HepG2 (cell line): ENCODE data around the gene CEP57L1. TPM values are rescaled to one million over a fixed set of nuclear protein-coding genes. Genes with fewer than 3 reads are reported as not detected.

Experiments used
- AFF4 ChIP-seq: sonication (generic); formaldehyde crosslinking; IDR thresholded peaks from 2 replicates; pipeline ENCODE4 v1.4.0; 2020; ENCODE audit warnings: missing genetic modification reagents
- CEBPZ ChIP-seq: IDR thresholded peaks from 2 replicates; pipeline ENCODE4 v1.6.1; 2012; ENCODE audit warnings: low read length, improper control_type of control experiment
- CHD2 ChIP-seq: IDR thresholded peaks from 2 replicates; pipeline ENCODE4 v1.6.1; 2011; ENCODE audit warnings: low read depth, low read length, improper control_type of control experiment
- KIAA2018 ChIP-seq: sonication (generic); formaldehyde crosslinking; IDR thresholded peaks from 2 replicates; pipeline ENCODE4 v1.5.0; 2020; ENCODE audit warnings: mild to moderate bottlenecking, missing genetic modification reagents, borderline replicate concordance
- POLR2G ChIP-seq: fragments of 200-400 bp; formaldehyde crosslinking; IDR thresholded peaks from 2 replicates; pipeline ENCODE4 v1.6.1; 2018; ENCODE audit warnings: mild to moderate bottlenecking, low read depth, low read length, moderate library complexity
- U2AF2 ChIP-seq: fragments of 200-400 bp; formaldehyde crosslinking; IDR thresholded peaks from 2 replicates; pipeline ENCODE4 v1.6.1; 2017; ENCODE audit warnings: low read depth, mild to moderate bottlenecking, low read length
- ZGPAT ChIP-seq: IDR thresholded peaks from 2 replicates; pipeline ENCODE4 v1.6.1; 2016; ENCODE audit warnings: mild to moderate bottlenecking
- ZNF563 ChIP-seq: sonication (generic); formaldehyde crosslinking; IDR thresholded peaks from 2 replicates; pipeline ENCODE4 v1.8.0; 2022; ENCODE audit warnings: mild to moderate bottlenecking, moderate library complexity, missing genetic modification reagents
- ZNF580 ChIP-seq: IDR thresholded peaks from 2 replicates; pipeline ENCODE4 v1.6.1; 2016; ENCODE audit warnings: low read depth, borderline replicate concordance
- polyA plus RNA-seq, 8 experiments: library from polyadenylated mRNA; depleted of rRNA in 3 of 8; stranded (reverse) in 7 of 8; unstranded in 1 of 8; fragments of >200 nt; fragmentation: Illumina TruSeq in 4 of 8; extraction: Trizol in 4 of 8; gene quantifications; 2 replicates each; pipeline versions ENCODE4 v1.2.1 to v1.2.3, GENCODE V29; 2011 to 2016; ENCODE audit warnings: low read depth in 4 of 8, missing spikeins in 1 of 8, mixed read lengths in 1 of 8; ENCODE audit not compliant: insufficient read depth in 1 of 8
- total RNA-seq, 5 experiments: library from RNA; depleted of rRNA; stranded (reverse); fragments of >200 nt; fragmentation: Illumina TruSeq; extraction: Trizol; gene quantifications; 2 replicates each; pipeline ENCODE4 v1.2.3, GENCODE V29; 2016; ENCODE audit warnings: low read depth in 1 of 5

CEP57L1 gene
- total and polyA plus RNA-seq, 2 of the 13 experiments (the other 11 are each of a cell fraction or from before 2014, with no cell fraction given) = 7.7 to 15.5 TPM

GRCh38 chr6:109095036-109095834, at the start of gene CEP57L1 (continued):
- no peak for TF ChIP-seq CEBPZ
- no peak for TF ChIP-seq U2AF2
- peak; percentile 87 for TF ChIP-seq POLR2G
- no peak for TF ChIP-seq KIAA2018 (CRISPR knock-in tag)
- no peak; the same call in 1 of the 2 replicates for TF ChIP-seq ZNF580 (CRISPR knock-in tag)
- TF ChIP-seq CHD2 = no peak
- no peak for TF ChIP-seq AFF4 (CRISPR knock-in tag)
- peak; percentile 29; the same call in 1 of the 2 replicates for TF ChIP-seq ZNF563 (CRISPR knock-in tag)
- no peak; the same call in 1 of the 2 replicates for TF ChIP-seq ZGPAT (CRISPR knock-in tag)
